ENCODE results near the gene FAM118B. TPM values are rescaled to one million over a fixed set of nuclear protein-coding genes. Genes with fewer than 3 reads are reported as not detected.

FAM118B gene
- total and polyA plus RNA-seq, 2 of the 8 experiments (the other 6 are each of a cell fraction or from before 2014, with no cell fraction given) = 25.3 to 48.3 TPM

DNA sequence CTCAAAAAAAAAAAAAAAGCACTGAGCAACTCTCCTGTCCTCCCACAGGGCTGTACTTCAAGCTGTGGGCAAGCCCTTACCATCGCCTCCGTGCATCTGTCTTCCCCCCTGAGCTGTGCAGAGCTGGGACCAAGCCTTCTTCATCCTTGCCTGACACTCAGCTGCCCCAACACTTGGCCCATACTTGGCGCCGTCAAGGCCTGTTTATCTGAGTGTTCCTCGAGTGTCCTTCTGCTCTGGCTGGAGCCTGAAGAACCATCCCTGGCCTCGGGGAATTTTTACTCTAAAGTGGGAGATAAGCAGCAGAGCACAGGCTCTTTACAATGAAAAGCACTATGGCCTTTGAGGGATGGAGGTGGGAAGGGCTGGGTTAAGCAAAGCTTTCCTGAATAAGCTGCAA is 69.7 kb downstream of the FAM118B start:
- no peak overlapping the region for H3K56ac ChIP-seq (replicated peaks; ENCODE audit: insufficient read length, low read depth, low read length)
- CTCF ChIA-PET (ENCODE audit: partially characterized antibody) = interaction anchor here (1.3 to 1.6 kb wide), 2 partner anchors 12 to 19 kb away, joined by 3 to 5 read pairs; no protein-coding TSS in a partner anchor
- no peak overlapping the region for H3K27ac ChIP-seq (ENCODE audit: low read depth, low read length)
- no peak overlapping the region for H2BK20ac ChIP-seq (ENCODE audit: low read length)
- no peak overlapping the region for H3K14ac ChIP-seq (ENCODE audit: insufficient read length)
- H3K23ac ChIP-seq (ENCODE audit: insufficient read length) = no peak overlapping the region
- POLR2A ChIA-PET (ENCODE audit: partially characterized antibody) = interaction anchor here (1.4 to 4.6 kb wide), 6 partner anchors 9 to 49 kb away, joined by 3 to 75 read pairs (median 20); partner anchors contain the start of genes DCPS, FOXRED1 and SRPRA
- peaks cover 13% of the 10 kb centered on the region for H3K23me2 ChIP-seq (ENCODE audit: low read depth, low read length)
- H4K8ac ChIP-seq (ENCODE audit: extremely low read depth, insufficient read depth, low read length) = no peak overlapping the region
- no peaks in the 10 kb centered on the region for H4K20me1 ChIP-seq (replicated peaks in 1 of 2; ENCODE audit: control insufficient read depth in 1 of 2, insufficient read depth in 2 of 2, low read length in 2 of 2)
- no peak overlapping the region for H2AK5ac ChIP-seq (ENCODE audit: low read depth, low read length)
- no peak overlapping the region for H4K5ac ChIP-seq (ENCODE audit: insufficient read length, low read depth, low read length)
- H2BK5ac ChIP-seq (ENCODE audit: low read depth, low read length) = no peak overlapping the region
- no peak overlapping the region for H3K4ac ChIP-seq (replicated peaks; ENCODE audit: insufficient read length, low read depth, low read length)
- H2AFZ ChIP-seq (ENCODE audit: low read length) = no peak overlapping the region
- no peak overlapping the region for H2BK120ac ChIP-seq (replicated peaks; ENCODE audit: low read depth, low read length)
- H3K79me1 ChIP-seq (ENCODE audit: low read depth, low read length) = peaks cover 2% of the 10 kb centered on the region; the same call in 1 of the 2 replicates
- no peaks in the 10 kb centered on the region for H3K9me3 ChIP-seq (ENCODE audit: insufficient read depth in 2 of 2, low read depth in 1 of 2, low read length in 1 of 2)
- FAIRE-seq (no peak), DNase-seq (ENCODE audit: low read depth in 1 of 2, low spot score in 2 of 2) (no peak)
- H3K79me2 ChIP-seq (ENCODE audit: control insufficient read depth in 1 of 2, insufficient read depth in 2 of 2, low read length in 2 of 2) = no peaks in the 10 kb centered on the region
- H2BK12ac ChIP-seq (ENCODE audit: low read depth, low read length) = no peak overlapping the region
- H2BK15ac ChIP-seq (ENCODE audit: low read length) = no peak overlapping the region
- H3K4me2 ChIP-seq (ENCODE audit: insufficient read depth in 1 of 2, low read depth in 2 of 2, low read length in 2 of 2) = no peak overlapping the region; a peak in 1 of 4 replicates
- H3K4me3 ChIP-seq (ENCODE audit: extremely low read depth in 1 of 4, insufficient read depth in 2 of 4, low read depth in 3 of 4, low read length in 4 of 4) = no peak overlapping the region
- no peak overlapping the region for H3K18ac ChIP-seq (ENCODE audit: extremely low read depth, low read length)
- H4K91ac ChIP-seq (replicated peaks; ENCODE audit: insufficient read length, low read length) = no peak overlapping the region
- peaks cover 4 to 14% (median 7%) of the 10 kb centered on the region in 4 experiments; a peak in 6 of 8 replicates for H3K36me3 ChIP-seq (ENCODE audit: control insufficient read depth in 2 of 4, insufficient read depth in 4 of 4, low read length in 3 of 4)
- no peak overlapping the region for H3K9ac ChIP-seq (replicated peaks in 1 of 4; ENCODE audit: extremely low read depth in 1 of 4, low read depth in 3 of 4, low read length in 3 of 4)
- peaks cover 0 to 5% (median 2%) of the 10 kb centered on the region in 4 experiments; a peak in 4 of 7 replicates for H3K27me3 ChIP-seq (replicated peaks in 1 of 4; ENCODE audit: control insufficient read depth in 3 of 4, extremely low read depth in 1 of 4, insufficient read depth in 3 of 4, low read length in 3 of 4)
- H3K4me1 ChIP-seq (replicated peaks in 1 of 4; ENCODE audit: control insufficient read depth in 3 of 4, insufficient read depth in 4 of 4, low read length in 3 of 4) = peaks cover 0 to 6% (median 4%) of the 10 kb centered on the region in 4 experiments; a peak in 4 of 7 replicates
- WGBS, 2 experiments (ENCODE audit: extremely low coverage in 1 of 2, insufficient coverage in 1 of 2, insufficient read length in 1 of 2, insufficient replicate concordance in 2 of 2, low coverage in 1 of 2, low lambda C conversion rate in 2 of 2, missing lambda C conversion rate in 1 of 2) = 85% methylated on average over 6 of the region's 6 CpGs; no CpG with 5 or more reads in 1 of the 2 experiments
- TF ChIP-seq YY1 (IDR thresholded peaks at IDR 0.05; ENCODE audit: low read depth, low read length) = no peak
- TF ChIP-seq, protein P1, sequence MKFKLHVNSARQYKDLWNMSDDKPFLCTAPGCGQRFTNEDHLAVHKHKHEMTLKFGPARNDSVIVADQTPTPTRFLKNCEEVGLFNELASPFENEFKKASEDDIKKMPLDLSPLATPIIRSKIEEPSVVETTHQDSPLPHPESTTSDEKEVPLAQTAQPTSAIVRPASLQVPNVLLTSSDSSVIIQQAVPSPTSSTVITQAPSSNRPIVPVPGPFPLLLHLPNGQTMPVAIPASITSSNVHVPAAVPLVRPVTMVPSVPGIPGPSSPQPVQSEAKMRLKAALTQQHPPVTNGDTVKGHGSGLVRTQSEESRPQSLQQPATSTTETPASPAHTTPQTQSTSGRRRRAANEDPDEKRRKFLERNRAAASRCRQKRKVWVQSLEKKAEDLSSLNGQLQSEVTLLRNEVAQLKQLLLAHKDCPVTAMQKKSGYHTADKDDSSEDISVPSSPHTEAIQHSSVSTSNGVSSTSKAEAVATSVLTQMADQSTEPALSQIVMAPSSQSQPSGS (IDR thresholded peaks at IDR 0.05; ENCODE audit: low read length) = no peak
- no peak for TF ChIP-seq SIX5 (IDR thresholded peaks at IDR 0.05; ENCODE audit: low read depth, low read length)
- TF ChIP-seq, protein P2, sequence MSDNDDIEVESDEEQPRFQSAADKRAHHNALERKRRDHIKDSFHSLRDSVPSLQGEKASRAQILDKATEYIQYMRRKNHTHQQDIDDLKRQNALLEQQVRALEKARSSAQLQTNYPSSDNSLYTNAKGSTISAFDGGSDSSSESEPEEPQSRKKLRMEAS (IDR thresholded peaks at IDR 0.05) = no peak
- no peak for TF ChIP-seq CREB1 (IDR thresholded peaks at IDR 0.05)
- TF ChIP-seq PHF8 (conservative IDR thresholded peaks at IDR 0.05; ENCODE audit: low read depth, low read length) = no peak
- no peak for TF ChIP-seq GABPA (IDR thresholded peaks at IDR 0.05; ENCODE audit: borderline replicate concordance, insufficient read depth, low read length)
- no peak for TF ChIP-seq TBP (IDR thresholded peaks at IDR 0.05; ENCODE audit: low read depth, low read length)
- no peak for TF ChIP-seq SUZ12 (IDR thresholded peaks at IDR 0.05; ENCODE audit: low read length)
- TF ChIP-seq BCL11A (IDR thresholded peaks at IDR 0.05; ENCODE audit: low read depth in 2 of 2, low read length in 2 of 2) = no peak
- TF ChIP-seq NRF1 (IDR thresholded peaks at IDR 0.05; ENCODE audit: low read depth, low read length) = no peak
- TF ChIP-seq POU5F1 (IDR thresholded peaks at IDR 0.05; ENCODE audit: low read depth, low read length) = no peak
- no peak for TF ChIP-seq BACH1 (IDR thresholded peaks at IDR 0.05; ENCODE audit: low read length)
